Stimulated activated effector memory CD8-positive, alpha-beta T cell treated with anti-CD3 and anti-CD28 coated beads, Interleukin-12 subunit alpha, Interleukin-12 subunit beta, amount 100 ng/mL, for 72 hours (primary cell): ENCODE measurements around the gene PPP1R15B.

Experiments used
- ATAC-seq: fragments of 150-1000 bp; cut with Tn5 transposase; 2 replicates; pipeline ENCODE4 v1.10.0; 2021
- DNase-seq, 2 donors: peaks; one replicate each; pipeline ENCODE4 v3.0.0; 2021 to 2022; ENCODE audit warnings: low spot score in 2 of 2
- H3K27ac Mint-ChIP-seq: one replicate; pipeline ENCODE4 v1.8.0; 2022; ENCODE audit warnings: mild to moderate bottlenecking, mixed read lengths
- H3K36me3 Mint-ChIP-seq: one replicate; pipeline ENCODE4 v1.8.0; 2022; ENCODE audit warnings: mild to moderate bottlenecking, mixed read lengths
- H3K4me1 Mint-ChIP-seq: one replicate; pipeline ENCODE4 v1.8.0; 2022; ENCODE audit warnings: mixed read lengths
- H3K4me3 Mint-ChIP-seq: one replicate; pipeline ENCODE4 v1.8.0; 2022; ENCODE audit warnings: mild to moderate bottlenecking, mixed read lengths
- H3K9me3 Mint-ChIP-seq: one replicate; pipeline ENCODE4 v1.8.0; 2022; ENCODE audit warnings: mixed read lengths

The PPP1R15B gene

GRCh38 chr1:204411451-204412204, at the start of gene PPP1R15B:
TSS of gene PPP1R15B (minus strand) at chr1:204411817. CDS start at chr1:204411411, 406 bp downstream.
- Mint-ChIP-seq H3K4me1 (peaks cover 5% of the 10 kb centered on the region), H3K27ac (peak within 1 kb of the TSS; percentile 98), H3K9me3 (no peaks in the 10 kb centered on the region)

GRCh38 chr1:204460346-204460745, 48.7 kb upstream of the PPP1R15B start:
- Mint-ChIP-seq H3K4me3 (no peak overlapping the region), H3K36me3 (peaks cover 36% of the 10 kb centered on the region), H3K4me1 (peaks cover 51% of the 10 kb centered on the region), H3K27ac (no peak overlapping the region), H3K9me3 (no peaks in the 10 kb centered on the region)
- DNase-seq (no peak), ATAC-seq (no peak)

More at GRCh38 chr1:204411451-204412204, at the start of gene PPP1R15B:
- peak within 1 kb of the TSS; percentile 95 for H3K4me3 Mint-ChIP-seq
- DNase-seq = peak; percentile 90 to 98
- ATAC-seq = peak; percentile 95
- peaks cover 64% of the 10 kb centered on the region for H3K36me3 Mint-ChIP-seq

- Mint-ChIP-seq H3K27ac (no peak overlapping the region), H3K4me3 (no peak overlapping the region), H3K4me1 (peaks cover 49% of the 10 kb centered on the region), H3K36me3 (peaks cover 36% of the 10 kb centered on the region), H3K9me3 (no peaks in the 10 kb centered on the region)
- ATAC-seq = no peak
- no peak for DNase-seq
These were observed 48.1 kb upstream of the PPP1R15B start for GRCh38 chr1:204459706-204460105.

GRCh38 chr1:204457666-204458065, 46.0 kb upstream of the PPP1R15B start:
- no peak for DNase-seq
- Mint-ChIP-seq H3K4me1 (peaks cover 44% of the 10 kb centered on the region), H3K9me3 (no peaks in the 10 kb centered on the region), H3K36me3 (peaks cover 34% of the 10 kb centered on the region), H3K27ac (peak overlapping the region; percentile 70), H3K4me3 (no peak overlapping the region)
- no peak for ATAC-seq

GRCh38 chr1:204456826-204457442, 45.3 kb upstream of the PPP1R15B start:
- H3K4me3 Mint-ChIP-seq = no peak overlapping the region
- H3K27ac Mint-ChIP-seq = peak overlapping the region; percentile 70
- ATAC-seq (no peak), DNase-seq (no peak)
- peaks cover 40% of the 10 kb centered on the region for H3K36me3 Mint-ChIP-seq
- peaks cover 40% of the 10 kb centered on the region for H3K4me1 Mint-ChIP-seq
- H3K9me3 Mint-ChIP-seq = no peaks in the 10 kb centered on the region

- ATAC-seq (no peak), DNase-seq (no peak)
- Mint-ChIP-seq H3K9me3 (no peaks in the 10 kb centered on the region), H3K4me3 (no peak overlapping the region), H3K4me1 (peaks cover 37% of the 10 kb centered on the region), H3K27ac (no peak overlapping the region), H3K36me3 (peaks cover 44% of the 10 kb centered on the region)
These were observed 44.2 kb upstream of the PPP1R15B start for GRCh38 chr1:204455831-204456145.

GRCh38 chr1:204455063-204455830, 43.6 kb upstream of the PPP1R15B start:
- Mint-ChIP-seq H3K4me3 (no peak overlapping the region), H3K4me1 (peaks cover 36% of the 10 kb centered on the region), H3K36me3 (peaks cover 48% of the 10 kb centered on the region), H3K27ac (peak overlapping the region; percentile 88), H3K9me3 (no peaks in the 10 kb centered on the region)
- ATAC-seq = no peak
- no peak for DNase-seq

GRCh38 chr1:204454476-204454875, 42.9 kb upstream of the PPP1R15B start:
- ATAC-seq (no peak), DNase-seq (no peak)
- H3K4me3 Mint-ChIP-seq = no peak overlapping the region
- H3K27ac Mint-ChIP-seq = peak overlapping the region; percentile 88
- peaks cover 42% of the 10 kb centered on the region for H3K4me1 Mint-ChIP-seq
- no peaks in the 10 kb centered on the region for H3K9me3 Mint-ChIP-seq
- peaks cover 47% of the 10 kb centered on the region for H3K36me3 Mint-ChIP-seq

- Mint-ChIP-seq H3K36me3 (peaks cover 35% of the 10 kb centered on the region), H3K27ac (peak overlapping the region; percentile 88), H3K4me1 (peaks cover 54% of the 10 kb centered on the region), H3K4me3 (peak overlapping the region; percentile 34), H3K9me3 (no peaks in the 10 kb centered on the region)
- DNase-seq (peak; percentile 50 to 84), ATAC-seq (peak; percentile 97)
These were observed 41.6 kb upstream of the PPP1R15B start for GRCh38 chr1:204453141-204453772.

GRCh38 chr1:204451352-204452124, 39.9 kb upstream of the PPP1R15B start:
- H3K36me3 Mint-ChIP-seq = peaks cover 43% of the 10 kb centered on the region

GRCh38 chr1:204450461-204451257, 39.0 kb upstream of the PPP1R15B start:
- peaks cover 65% of the 10 kb centered on the region for H3K4me1 Mint-ChIP-seq
- peaks cover 51% of the 10 kb centered on the region for H3K36me3 Mint-ChIP-seq
- peak overlapping the region; percentile 86 for H3K27ac Mint-ChIP-seq
- DNase-seq (no peak), ATAC-seq (no peak)
- H3K4me3 Mint-ChIP-seq = no peak overlapping the region
- H3K9me3 Mint-ChIP-seq = no peaks in the 10 kb centered on the region

More at GRCh38 chr1:204451352-204452124, 39.9 kb upstream of the PPP1R15B start:
- ATAC-seq = no peak
- Mint-ChIP-seq H3K9me3 (no peaks in the 10 kb centered on the region), H3K4me3 (no peak overlapping the region), H3K27ac (peak overlapping the region; percentile 86), H3K4me1 (peaks cover 61% of the 10 kb centered on the region)
- no peak for DNase-seq

- Mint-ChIP-seq H3K36me3 (peaks cover 60% of the 10 kb centered on the region), H3K27ac (peak overlapping the region; percentile 86), H3K4me1 (peaks cover 62% of the 10 kb centered on the region), H3K4me3 (peak overlapping the region; percentile 10), H3K9me3 (no peaks in the 10 kb centered on the region)
- DNase-seq (no peak), ATAC-seq (no peak)
These were observed 38.2 kb upstream of the PPP1R15B start for GRCh38 chr1:204449678-204450280.

- Mint-ChIP-seq H3K9me3 (no peaks in the 10 kb centered on the region), H3K4me3 (peak overlapping the region; percentile 10), H3K4me1 (peaks cover 63% of the 10 kb centered on the region), H3K36me3 (peaks cover 67% of the 10 kb centered on the region), H3K27ac (peak overlapping the region; percentile 86)
- ATAC-seq (no peak), DNase-seq (no peak)
These were observed 37.5 kb upstream of the PPP1R15B start for GRCh38 chr1:204448991-204449677.
